ENCODE measurements around the gene DBR1. TPM values are rescaled to one million over a fixed set of nuclear protein-coding genes. Genes with fewer than 3 reads are reported as not detected.

DBR1 gene
- total RNA-seq, 1 donor from 2014 or later = 18.3 TPM

DNA sequence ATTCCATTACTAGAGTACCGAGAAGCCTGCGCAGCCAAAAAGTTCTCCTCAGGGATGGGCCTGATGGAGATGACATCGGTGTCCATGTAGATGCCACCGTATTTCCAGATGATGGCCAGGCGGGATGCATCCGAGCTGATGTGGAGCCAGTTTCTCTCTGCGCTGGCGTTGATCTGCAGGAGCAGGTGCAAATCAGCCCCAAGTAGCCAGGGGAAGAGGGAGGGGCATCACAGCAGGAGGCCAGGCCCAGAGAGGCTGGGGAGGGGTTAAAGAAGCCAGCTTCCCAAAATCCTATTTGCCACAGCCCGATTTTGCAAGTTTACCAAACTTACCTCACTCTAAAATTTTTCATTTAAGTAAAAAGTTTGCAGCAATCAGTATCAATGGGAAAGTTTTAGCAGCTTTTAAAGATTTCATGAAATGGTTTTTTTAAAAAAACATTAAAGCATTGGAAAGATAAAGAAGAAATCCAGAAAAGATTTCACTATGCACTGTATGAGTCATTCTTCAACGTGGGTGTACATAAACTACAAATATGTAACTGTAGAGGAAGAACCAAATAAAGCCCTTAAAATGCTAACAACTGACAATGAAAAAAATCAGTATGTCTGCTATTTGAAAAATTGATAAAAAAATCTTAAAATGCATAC lies 49.9 kb downstream of the DBR1 start:
- H3K27me3 Mint-ChIP-seq (ENCODE audit: unreplicated experiment) = no peaks in the 10 kb centered on the region
- H3K4me1 Mint-ChIP-seq (ENCODE audit: unreplicated experiment) = peaks cover 17% of the 10 kb centered on the region
- H3K9me3 Mint-ChIP-seq (ENCODE audit: unreplicated experiment) = no peaks in the 10 kb centered on the region
- TF ChIP-seq, protein P1, sequence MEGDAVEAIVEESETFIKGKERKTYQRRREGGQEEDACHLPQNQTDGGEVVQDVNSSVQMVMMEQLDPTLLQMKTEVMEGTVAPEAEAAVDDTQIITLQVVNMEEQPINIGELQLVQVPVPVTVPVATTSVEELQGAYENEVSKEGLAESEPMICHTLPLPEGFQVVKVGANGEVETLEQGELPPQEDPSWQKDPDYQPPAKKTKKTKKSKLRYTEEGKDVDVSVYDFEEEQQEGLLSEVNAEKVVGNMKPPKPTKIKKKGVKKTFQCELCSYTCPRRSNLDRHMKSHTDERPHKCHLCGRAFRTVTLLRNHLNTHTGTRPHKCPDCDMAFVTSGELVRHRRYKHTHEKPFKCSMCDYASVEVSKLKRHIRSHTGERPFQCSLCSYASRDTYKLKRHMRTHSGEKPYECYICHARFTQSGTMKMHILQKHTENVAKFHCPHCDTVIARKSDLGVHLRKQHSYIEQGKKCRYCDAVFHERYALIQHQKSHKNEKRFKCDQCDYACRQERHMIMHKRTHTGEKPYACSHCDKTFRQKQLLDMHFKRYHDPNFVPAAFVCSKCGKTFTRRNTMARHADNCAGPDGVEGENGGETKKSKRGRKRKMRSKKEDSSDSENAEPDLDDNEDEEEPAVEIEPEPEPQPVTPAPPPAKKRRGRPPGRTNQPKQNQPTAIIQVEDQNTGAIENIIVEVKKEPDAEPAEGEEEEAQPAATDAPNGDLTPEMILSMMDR (IDR thresholded peaks at IDR 0.05) = no peak
- H3K27ac Mint-ChIP-seq (ENCODE audit: unreplicated experiment) = no peak overlapping the region
- H3K4me3 Mint-ChIP-seq (ENCODE audit: unreplicated experiment) = no peak overlapping the region
- DNase-seq (ENCODE audit: extremely low spot score, unreplicated experiment) = peak; percentile 70
- H3K36me3 Mint-ChIP-seq (ENCODE audit: unreplicated experiment) = no peaks in the 10 kb centered on the region

DNA sequence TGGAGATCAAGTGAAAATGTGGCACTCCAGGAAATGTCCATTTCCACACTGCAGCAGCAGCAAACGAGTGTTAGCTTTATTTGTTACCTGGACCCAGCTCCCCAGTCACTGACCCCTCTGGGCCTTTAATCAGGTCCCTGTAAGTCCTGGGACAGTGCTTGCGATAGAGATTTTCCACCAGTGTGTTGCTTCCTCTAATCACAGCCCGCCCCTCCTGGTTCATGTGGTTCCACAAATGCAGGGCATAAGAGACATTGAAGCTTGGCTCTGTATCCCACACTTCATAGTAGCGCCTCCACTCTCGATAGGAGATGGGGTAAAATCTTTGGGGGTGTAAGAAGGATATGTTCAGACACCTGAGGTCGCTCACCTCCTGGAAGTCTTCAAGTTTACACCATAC lies 50.5 kb downstream of the DBR1 start:
- TF ChIP-seq, protein P1 (IDR thresholded peaks at IDR 0.05) = no peak
- Mint-ChIP-seq H3K27me3 (ENCODE audit: unreplicated experiment) (no peaks in the 10 kb centered on the region), H3K27ac (ENCODE audit: unreplicated experiment) (no peak overlapping the region), H3K4me3 (ENCODE audit: unreplicated experiment) (no peak overlapping the region), H3K4me1 (ENCODE audit: unreplicated experiment) (peaks cover 17% of the 10 kb centered on the region), H3K9me3 (ENCODE audit: unreplicated experiment) (no peaks in the 10 kb centered on the region), H3K36me3 (ENCODE audit: unreplicated experiment) (no peaks in the 10 kb centered on the region)
- DNase-seq (ENCODE audit: extremely low spot score, unreplicated experiment) = no peak

DNA sequence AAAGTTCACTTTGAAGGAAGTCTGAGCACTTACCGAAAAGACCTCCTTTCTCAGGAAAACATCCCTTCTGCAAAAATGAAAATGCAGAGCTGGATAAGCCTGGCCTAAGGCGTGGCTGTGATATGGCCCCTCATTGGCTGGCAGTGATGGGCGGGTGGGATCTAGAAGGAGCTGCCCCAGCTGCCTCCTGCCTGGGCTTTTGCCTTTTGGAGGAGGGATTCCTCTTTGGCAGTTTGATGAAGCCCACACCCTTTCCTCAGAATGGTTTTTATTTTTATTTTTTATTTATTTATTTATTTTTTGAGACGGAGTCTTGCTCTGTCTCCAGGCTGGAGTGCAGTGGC lies 55.3 kb downstream of the DBR1 start:
- peak; percentile 34 for DNase-seq (ENCODE audit: extremely low spot score, unreplicated experiment)
- Mint-ChIP-seq H3K27me3 (ENCODE audit: unreplicated experiment) (no peaks in the 10 kb centered on the region), H3K9me3 (ENCODE audit: unreplicated experiment) (no peaks in the 10 kb centered on the region), H3K4me3 (ENCODE audit: unreplicated experiment) (no peak overlapping the region), H3K36me3 (ENCODE audit: unreplicated experiment) (no peaks in the 10 kb centered on the region), H3K4me1 (ENCODE audit: unreplicated experiment) (peaks cover 13% of the 10 kb centered on the region), H3K27ac (ENCODE audit: unreplicated experiment) (no peak overlapping the region)
- TF ChIP-seq, protein P1 (IDR thresholded peaks at IDR 0.05) = no peak

DNA sequence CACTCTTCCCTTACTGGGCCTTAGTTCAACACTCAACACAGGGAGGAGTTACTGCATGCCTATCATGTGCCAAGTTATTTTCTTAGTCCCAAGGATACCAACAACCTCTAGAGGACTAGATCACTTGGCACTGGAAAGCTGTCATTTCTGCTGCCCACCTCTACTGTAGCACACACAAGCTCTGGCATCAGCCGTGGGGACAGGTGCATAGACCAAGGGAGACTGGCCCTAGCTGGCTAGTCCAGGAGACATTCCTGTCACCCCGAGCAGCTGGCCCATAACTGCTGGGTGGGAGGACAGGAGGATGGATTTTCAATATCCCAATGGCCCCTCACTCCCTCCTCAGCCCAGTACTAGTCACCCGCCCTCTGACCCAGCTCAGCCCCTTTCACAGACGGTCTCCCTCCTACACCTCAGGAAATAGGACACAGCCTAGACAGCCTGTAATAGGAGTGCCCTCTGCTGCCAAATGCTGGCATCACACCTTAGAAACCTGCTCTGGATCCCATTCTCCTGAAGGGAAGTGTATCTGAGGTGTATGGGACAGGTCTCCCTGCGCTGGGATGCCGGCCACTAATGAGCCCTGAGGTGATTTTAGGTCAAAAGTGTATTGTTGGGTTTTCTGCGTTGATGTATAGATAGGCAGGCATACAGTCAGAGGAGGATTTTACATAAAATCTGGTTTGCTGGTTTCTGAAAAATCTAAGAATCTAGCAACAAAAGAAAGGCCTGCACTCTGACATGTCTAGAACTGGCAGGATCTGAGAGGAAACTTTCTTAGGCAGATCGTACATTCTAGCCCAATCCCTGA lies 55.9 kb downstream of the DBR1 start:
- peaks cover 19% of the 10 kb centered on the region for H3K4me1 Mint-ChIP-seq (ENCODE audit: unreplicated experiment)
- H3K27me3 Mint-ChIP-seq (ENCODE audit: unreplicated experiment) = no peaks in the 10 kb centered on the region
- peak; percentile 91 for DNase-seq (ENCODE audit: extremely low spot score, unreplicated experiment)
- H3K9me3 Mint-ChIP-seq (ENCODE audit: unreplicated experiment) = no peaks in the 10 kb centered on the region
- TF ChIP-seq, protein P1 (IDR thresholded peaks at IDR 0.05) = peak; percentile 91
- no peak overlapping the region for H3K4me3 Mint-ChIP-seq (ENCODE audit: unreplicated experiment)
- H3K27ac Mint-ChIP-seq (ENCODE audit: unreplicated experiment) = no peak overlapping the region
- no peaks in the 10 kb centered on the region for H3K36me3 Mint-ChIP-seq (ENCODE audit: unreplicated experiment)

All from osteocyte (in vitro differentiated cells).